MM.1S (cell line): Measurements from ENCODE around the gene CELA2B.

ENCODE experiments used
- CTCF ChIP-seq: fragments of 300-600 bp; sonication (generic); IDR thresholded peaks from 2 replicates; pipeline ENCODE4 v1.5.1; 2016; ENCODE audit warnings: antibody characterized with exemption, low read length, mixed read lengths
- EZH2 ChIP-seq: fragments of 300-600 bp; sonication (generic); optimal IDR thresholded peaks from 2 replicates; pipeline ENCODE3; 2017; ENCODE audit warnings: low read depth, mild to moderate bottlenecking, antibody characterized with exemption, low read length, mixed read lengths

GRCh38 chr1:15430787-15431570 lies 44.9 kb upstream of the CELA2B start:
- TF ChIP-seq CTCF (peak; percentile 96), EZH2 (no peak)
